Measurements from ENCODE around the gene CCDC12.

The CCDC12 gene

GRCh38 chr3:46921041-46921440 is 55.5 kb downstream of the CCDC12 start:
- TF ChIP-seq CTCF (conservative IDR thresholded peaks at IDR 0.05), result no peak
- H3K27ac ChIP-seq, result no peak overlapping the region

- TF ChIP-seq CTCF (conservative IDR thresholded peaks at IDR 0.05), result no peak
Observed at GRCh38 chr3:46918634-46919033, 57.9 kb downstream of the CCDC12 start.

GRCh38 chr3:46918202-46918601 is 58.3 kb downstream of the CCDC12 start:
- no peak for TF ChIP-seq CTCF (conservative IDR thresholded peaks at IDR 0.05)
- H3K27ac ChIP-seq, result no peak overlapping the region

More at GRCh38 chr3:46918634-46919033, 57.9 kb downstream of the CCDC12 start:
- no peak overlapping the region for H3K27ac ChIP-seq

GRCh38 chr3:46917257-46917656 is 59.3 kb downstream of the CCDC12 start:
- no peak for TF ChIP-seq CTCF (conservative IDR thresholded peaks at IDR 0.05)
- H3K27ac ChIP-seq, result no peak overlapping the region

GRCh38 chr3:46916799-46917198 is 59.7 kb downstream of the CCDC12 start:
- TF ChIP-seq CTCF (conservative IDR thresholded peaks at IDR 0.05), result no peak
- H3K27ac ChIP-seq, result no peak overlapping the region

GRCh38 chr3:46916278-46916677 is 60.3 kb downstream of the CCDC12 start:
- no peak overlapping the region for H3K27ac ChIP-seq
- no peak for TF ChIP-seq CTCF (conservative IDR thresholded peaks at IDR 0.05)

- H3K27ac ChIP-seq, result no peak overlapping the region
- no peak for TF ChIP-seq CTCF (conservative IDR thresholded peaks at IDR 0.05)
Observed at GRCh38 chr3:46915297-46915822, 61.2 kb downstream of the CCDC12 start.
